Mucosa of stomach (tissue), 1 donor: ENCODE measurements around the gene SPEM3.
"Not testable (repeated sequence)": the region's sequence is repeated elsewhere in the genome, so short reads cannot be mapped to it uniquely, and the experiment has no call there.

ENCODE experiments used
- H3K27me3 ChIP-seq: one replicate; pipeline ENCODE4 v1.7.0; 2013; ENCODE audit warnings: mild to moderate bottlenecking, low read length; ENCODE audit not compliant: control insufficient read depth, insufficient read depth
- H3K36me3 ChIP-seq: one replicate; pipeline ENCODE4 v1.7.0; 2013; ENCODE audit warnings: low read length; ENCODE audit not compliant: control insufficient read depth, insufficient read depth
- H3K4me1 ChIP-seq: one replicate; pipeline ENCODE4 v1.7.0; 2013; ENCODE audit warnings: mild to moderate bottlenecking, low read length; ENCODE audit not compliant: control insufficient read depth, insufficient read depth
- H3K4me3 ChIP-seq: one replicate; pipeline ENCODE4 v1.7.0; 2013; ENCODE audit warnings: low read length
- H3K9ac ChIP-seq: one replicate; pipeline ENCODE4 v1.7.0; 2013; ENCODE audit warnings: mild to moderate bottlenecking, low read length, moderate library complexity
- H3K9me3 ChIP-seq: one replicate; pipeline ENCODE4 v1.7.0; 2013; ENCODE audit warnings: mild to moderate bottlenecking, low read length, moderate library complexity; ENCODE audit not compliant: control insufficient read depth
- donor health status: Pancreatic carcinoma.

Gene SPEM3

DNA sequence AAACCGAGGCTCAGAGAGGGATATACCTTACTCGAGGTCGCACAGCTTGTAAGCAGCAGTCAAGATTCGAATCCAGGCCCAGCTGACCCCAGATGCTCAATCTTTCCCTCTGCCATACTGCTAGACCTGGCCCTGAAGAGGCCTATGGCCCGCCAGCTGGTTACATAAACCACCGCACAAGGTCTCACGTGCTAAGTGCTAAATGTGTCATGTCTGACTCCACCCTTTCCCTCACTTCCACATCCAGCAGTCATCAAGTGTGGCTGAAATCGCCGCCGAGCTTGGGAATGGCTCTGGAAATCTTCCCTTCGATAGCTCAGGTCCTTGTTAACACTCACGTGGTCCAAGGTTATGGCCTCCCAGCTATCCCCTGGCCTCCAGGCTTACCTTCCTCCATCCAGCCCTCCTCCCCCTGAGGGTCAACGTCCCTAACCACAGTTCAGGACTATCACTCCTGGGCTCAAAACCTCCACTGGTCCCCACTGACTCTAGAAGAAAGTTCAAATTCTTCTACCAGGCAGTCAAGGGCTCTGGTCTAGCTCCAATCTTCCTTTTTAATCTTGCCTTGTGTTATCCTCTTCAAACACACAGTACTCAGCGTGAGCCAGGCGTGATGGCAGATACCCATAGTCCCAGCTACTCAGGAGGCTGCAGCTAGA is 47.2 kb downstream of the SPEM3 start:
- peaks cover 43% of the 10 kb centered on the region for H3K4me1 ChIP-seq
- H3K4me3 ChIP-seq: no peak overlapping the region
- no peak overlapping the region for H3K9ac ChIP-seq
- no peaks in the 10 kb centered on the region for H3K9me3 ChIP-seq
- H3K36me3 ChIP-seq: no peaks in the 10 kb centered on the region
- no peaks in the 10 kb centered on the region for H3K27me3 ChIP-seq

DNA sequence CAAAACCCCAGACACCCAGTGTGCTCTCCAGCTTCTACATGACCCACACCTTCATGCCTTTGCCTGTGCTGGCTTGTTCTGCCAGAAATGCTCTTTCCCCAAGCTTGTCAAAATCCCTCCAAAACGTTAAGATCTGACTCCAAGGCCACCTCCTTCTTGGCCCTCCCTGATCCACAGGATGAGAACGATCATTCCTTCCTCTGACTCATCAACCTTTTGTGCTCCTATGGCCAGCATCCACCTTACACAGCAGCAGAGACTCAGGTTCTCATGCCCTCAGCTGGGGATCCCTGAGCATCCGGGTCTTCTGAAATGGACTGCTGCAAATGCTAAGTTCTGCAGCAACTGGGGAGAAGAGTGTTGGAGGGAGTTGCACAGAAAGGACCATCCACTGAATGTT is 47.8 kb downstream of the SPEM3 start:
- Histone ChIP-seq H3K9me3 (no peaks in the 10 kb centered on the region), H3K4me1 (peaks cover 43% of the 10 kb centered on the region), H3K4me3 (no peak overlapping the region), H3K36me3 (no peaks in the 10 kb centered on the region), H3K9ac (no peak overlapping the region), H3K27me3 (no peaks in the 10 kb centered on the region)

DNA sequence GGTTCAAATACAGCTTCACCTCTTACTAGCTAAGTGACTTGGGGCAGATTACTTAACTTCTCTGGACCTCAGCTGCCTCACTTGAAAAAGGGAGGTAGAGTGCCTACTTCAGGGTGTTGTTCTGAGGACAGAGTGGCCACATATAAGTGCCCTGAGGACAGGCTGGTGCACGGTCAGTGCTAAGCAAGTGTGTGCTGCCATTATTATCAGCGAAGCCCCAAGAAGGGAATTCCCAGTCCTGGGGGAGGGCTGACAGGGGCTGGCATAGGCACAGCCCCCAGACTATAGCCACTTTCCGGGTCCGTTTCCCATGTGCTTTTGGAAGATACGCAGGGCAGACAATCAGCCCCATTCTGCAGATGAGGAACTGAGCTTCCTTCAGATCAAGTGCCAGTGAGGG is 48.3 kb downstream of the SPEM3 start:
- Histone ChIP-seq H3K4me1 (peaks cover 43% of the 10 kb centered on the region), H3K9me3 (no peaks in the 10 kb centered on the region), H3K9ac (peak overlapping the region; percentile 93), H3K27me3 (no peaks in the 10 kb centered on the region), H3K36me3 (no peaks in the 10 kb centered on the region), H3K4me3 (no peak overlapping the region)

- Histone ChIP-seq H3K36me3 (no peaks in the 10 kb centered on the region), H3K9me3 (no peaks in the 10 kb centered on the region), H3K4me1 (peaks cover 43% of the 10 kb centered on the region), H3K9ac (peak overlapping the region; percentile 93), H3K27me3 (no peaks in the 10 kb centered on the region), H3K4me3 (peak overlapping the region; percentile 66)
Measured at GRCh38 chr17:7477392-7478275, 49.0 kb downstream of the SPEM3 start.

- Histone ChIP-seq H3K9ac (peak overlapping the region; percentile 93), H3K9me3 (no peaks in the 10 kb centered on the region), H3K27me3 (no peaks in the 10 kb centered on the region), H3K4me3 (peak overlapping the region; percentile 66), H3K36me3 (no peaks in the 10 kb centered on the region), H3K4me1 (peaks cover 47% of the 10 kb centered on the region)
Measured at GRCh38 chr17:7478276-7479212, 49.9 kb downstream of the SPEM3 start.

DNA sequence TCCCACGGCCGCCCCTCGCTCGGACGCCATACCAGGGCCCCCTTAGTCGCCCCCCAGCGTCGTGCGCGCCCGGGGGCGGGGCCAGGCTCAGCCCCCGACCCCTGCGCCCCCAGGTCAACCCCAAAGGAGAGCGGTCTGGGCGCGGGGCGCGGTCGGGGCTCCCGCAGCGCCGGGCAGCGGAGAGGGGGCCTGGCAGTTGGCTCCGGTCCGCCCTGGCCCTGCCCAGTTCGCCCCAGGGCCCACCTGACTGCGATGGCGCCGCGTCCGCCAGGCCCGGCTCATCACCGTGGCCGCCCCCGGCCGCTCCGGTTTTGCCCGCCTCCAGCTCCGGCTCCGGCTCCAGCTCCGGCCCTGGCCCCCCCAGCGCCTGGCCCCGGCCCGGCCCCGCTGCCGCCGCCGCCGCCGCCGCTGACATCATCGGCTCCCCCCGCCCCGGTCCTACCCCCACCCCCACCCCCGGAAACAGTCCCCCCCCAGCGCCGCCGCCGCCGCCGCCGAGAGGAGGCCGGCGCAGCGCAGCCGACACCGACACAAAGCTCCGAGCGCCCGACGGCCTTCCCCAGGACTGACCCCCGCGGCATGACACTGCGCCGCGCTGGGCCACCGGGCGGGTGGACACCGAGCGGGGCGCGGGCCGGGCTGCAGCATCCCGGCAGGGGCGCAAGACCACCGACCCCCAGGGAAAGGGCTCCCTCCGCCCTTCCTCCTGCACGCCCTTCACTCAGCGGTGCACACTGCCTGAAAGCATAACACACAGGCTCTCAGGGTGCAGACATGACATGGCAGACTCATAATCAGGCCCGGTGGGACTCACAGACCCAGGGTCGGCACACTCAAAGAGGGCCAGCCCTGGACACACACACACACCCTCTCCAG is 50.8 kb downstream of the SPEM3 start, which contains the start of gene ZBTB4:
Gene ZBTB4, minus strand, starts transcription at position 419 of the 876 bp plus-strand sequence. CDS start 12,830 bp downstream, outside the sequence.
- Histone ChIP-seq H3K9ac (peak within 1 kb of the TSS; percentile 93), H3K9me3 (no peaks in the 10 kb centered on the region), H3K36me3 (no peaks in the 10 kb centered on the region), H3K4me1 (peaks cover 47% of the 10 kb centered on the region), H3K4me3 (peak within 1 kb of the TSS; percentile 92), H3K27me3 (no peaks in the 10 kb centered on the region)

DNA sequence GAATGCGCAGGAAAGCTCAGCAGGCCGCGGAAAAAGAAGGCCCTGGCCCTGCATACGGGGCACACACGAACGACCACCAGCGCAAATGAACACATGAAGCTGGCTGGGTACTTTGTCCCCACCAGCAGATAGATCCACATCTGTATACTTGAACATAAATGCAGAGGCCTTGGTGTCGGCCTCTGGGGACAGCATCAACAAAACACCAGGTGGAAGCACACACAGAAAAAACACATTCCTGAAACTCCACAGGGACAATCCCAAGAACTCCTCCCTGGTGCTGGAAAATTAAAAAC is 51.4 kb downstream of the SPEM3 start:
- Histone ChIP-seq H3K27me3 (no peaks in the 10 kb centered on the region), H3K9ac (peak overlapping the region; percentile 87), H3K9me3 (no peaks in the 10 kb centered on the region), H3K4me1 (peaks cover 47% of the 10 kb centered on the region), H3K4me3 (peak overlapping the region; percentile 92), H3K36me3 (no peaks in the 10 kb centered on the region)

DNA sequence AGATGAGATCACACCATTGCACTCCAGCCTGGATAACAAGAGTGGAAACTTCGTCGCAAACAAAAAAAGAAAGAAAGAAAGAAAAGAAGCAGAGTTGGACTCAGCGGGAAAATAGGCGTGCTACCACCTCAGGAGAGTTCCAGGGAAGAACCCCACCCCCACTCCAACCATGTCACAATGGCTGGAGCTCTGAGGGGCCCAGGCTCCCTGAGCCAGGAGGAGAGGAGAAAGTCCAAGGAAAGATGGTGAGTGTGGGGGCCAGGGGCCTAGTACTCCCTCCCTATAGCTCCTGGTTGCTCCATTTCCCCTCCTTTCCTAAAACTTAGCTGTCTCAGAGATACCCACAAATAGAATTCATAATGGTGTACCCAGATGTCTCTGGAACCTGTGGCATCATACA is 52.6 kb downstream of the SPEM3 start, which contains the start of gene SLC35G6:
Gene SLC35G6, plus strand, starts transcription at position 172 of the 400 bp plus-strand sequence. Its CDS starts 71 bp downstream, at position 243.
- Histone ChIP-seq H3K9ac (peak within 1 kb of the TSS; percentile 87), H3K4me3 (peak within 1 kb of the TSS; percentile 92), H3K4me1 (peaks cover 44% of the 10 kb centered on the region)
- H3K36me3 ChIP-seq, H3K9me3 ChIP-seq, H3K27me3 ChIP-seq: not testable (repeated sequence)

DNA sequence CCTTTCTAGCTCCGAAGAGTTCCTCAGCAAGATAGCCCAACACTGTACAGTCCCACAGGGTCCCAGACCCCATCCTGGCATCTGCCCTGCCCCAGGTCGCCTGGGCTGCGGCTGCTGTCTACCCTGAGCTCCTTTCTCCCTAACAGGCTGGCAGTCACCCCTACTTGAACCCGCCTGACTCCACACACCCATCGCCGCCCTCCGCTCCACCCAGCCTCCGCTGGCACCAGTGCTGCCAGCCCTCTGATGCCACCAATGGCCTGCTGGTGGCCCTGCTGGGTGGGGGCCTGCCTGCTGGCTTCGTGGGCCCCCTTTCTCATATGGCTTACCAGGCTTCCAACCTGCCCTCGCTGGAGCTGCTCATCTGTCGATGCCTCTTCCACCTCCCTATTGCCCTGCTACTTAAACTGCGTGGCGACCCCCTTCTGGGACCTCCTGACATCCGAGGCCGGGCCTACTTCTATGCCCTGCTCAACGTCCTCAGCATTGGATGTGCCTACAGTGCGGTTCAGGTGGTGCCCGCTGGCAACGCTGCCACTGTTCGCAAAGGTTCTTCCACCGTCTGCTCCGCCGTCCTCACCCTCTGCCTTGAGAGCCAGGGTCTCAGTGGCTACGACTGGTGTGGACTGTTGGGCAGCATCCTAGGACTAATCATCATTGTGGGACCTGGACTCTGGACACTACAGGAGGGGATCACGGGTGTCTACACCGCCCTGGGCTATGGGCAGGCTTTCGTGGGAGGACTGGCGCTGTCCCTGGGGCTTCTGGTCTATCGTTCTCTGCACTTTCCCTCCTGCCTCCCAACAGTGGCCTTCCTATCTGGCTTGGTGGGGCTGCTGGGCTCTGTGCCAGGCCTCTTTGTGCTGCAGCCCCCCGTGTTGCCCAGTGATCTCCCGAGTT is 53.4 kb downstream of the SPEM3 start:
- H3K36me3 ChIP-seq, H3K4me3 ChIP-seq, H3K27me3 ChIP-seq, H3K9ac ChIP-seq, H3K9me3 ChIP-seq: not testable (repeated sequence)
- peaks cover 42% of the 10 kb centered on the region for H3K4me1 ChIP-seq
